SK-N-MC (cell line): ENCODE data around the gene ALG9.

Experiments used
- EZH2 ChIP-seq: fragments of 200-600 bp; sonication (generic); IDR thresholded peaks from one replicate; pipeline ENCODE4 v1.6.1; 2017; ENCODE audit warnings: antibody characterized with exemption
- FOXP2 ChIP-seq: optimal IDR thresholded peaks from 2 replicates; pipeline ENCODE3; 2011; ENCODE audit warnings: mild to moderate bottlenecking, moderate library complexity; ENCODE audit not compliant: insufficient read depth; ENCODE audit errors: extremely low read length, control extremely low read depth

- TF ChIP-seq EZH2 (no peak), FOXP2 (no peak)
These were observed 49.5 kb upstream of the ALG9 start for GRCh38 chr11:111920908-111921307.
